Measurements from ENCODE around the gene ZNF579. TPM values are rescaled to one million over a fixed set of nuclear protein-coding genes. Genes with fewer than 3 reads are reported as not detected.
"Not testable (repeated sequence)": the region's sequence is repeated elsewhere in the genome, so short reads cannot be mapped to it uniquely, and the experiment has no call there.

The ZNF579 gene
- polyA plus RNA-seq, 5 donors, result 10.0 to 20.2 (median 13.7) TPM

- DNase-seq, result no peak
Observed at GRCh38 chr19:55543567-55543966, 37.1 kb downstream of the ZNF579 start.

- no peak for DNase-seq
Observed at GRCh38 chr19:55542292-55542855, 38.3 kb downstream of the ZNF579 start.

- DNase-seq, result no peak
Observed at GRCh38 chr19:55541091-55541490, 39.6 kb downstream of the ZNF579 start.

GRCh38 chr19:55540619-55541018 is 40.0 kb downstream of the ZNF579 start:
- no peak for DNase-seq

- DNase-seq, result no peak
Observed at GRCh38 chr19:55539090-55539984, 41.3 kb downstream of the ZNF579 start.

GRCh38 chr19:55538132-55538531 is 42.5 kb downstream of the ZNF579 start:
- DNase-seq, result no peak

- no peak for DNase-seq
Observed at GRCh38 chr19:55537741-55538111, 42.9 kb downstream of the ZNF579 start.

GRCh38 chr19:55536951-55537740 is 43.5 kb downstream of the ZNF579 start, which contains the start of gene SBK2:
SBK2 (minus strand) TSS chr19:55537133; CDS start chr19:55536294, 839 bp downstream.
- no peak for DNase-seq

- DNase-seq, result no peak
Observed at GRCh38 chr19:55536366-55536765, 44.3 kb downstream of the ZNF579 start.

GRCh38 chr19:55535965-55536350 is 44.7 kb downstream of the ZNF579 start:
- DNase-seq, result no peak

- no peak for DNase-seq
Observed at GRCh38 chr19:55535173-55535964, 45.3 kb downstream of the ZNF579 start.

- DNase-seq, result not testable (repeated sequence)
Observed at GRCh38 chr19:55534280-55534679, 46.4 kb downstream of the ZNF579 start.

- DNase-seq, result no peak
Observed at GRCh38 chr19:55530996-55531395, 49.7 kb downstream of the ZNF579 start.

GRCh38 chr19:55529636-55530234 is 50.9 kb downstream of the ZNF579 start:
- no peak for DNase-seq

GRCh38 chr19:55528030-55528803 is 52.4 kb downstream of the ZNF579 start:
- DNase-seq, result no peak

- DNase-seq, result no peak
Observed at GRCh38 chr19:55527197-55528029, 53.2 kb downstream of the ZNF579 start.

Measured in right lung (tissue), 5 donors.